NCI-H2196 (cell line): ENCODE results near the gene LRRC73.
"Not testable (repeated sequence)": the region's sequence is repeated elsewhere in the genome, so short reads cannot be mapped to it uniquely, and the experiment has no call there.

Source experiments
- DNase-seq: peaks from one replicate; lab custom pipeline; 2025; ENCODE audit not compliant: unreplicated experiment; lab: John Stamatoyannopoulos, UW

Gene LRRC73

DNA sequence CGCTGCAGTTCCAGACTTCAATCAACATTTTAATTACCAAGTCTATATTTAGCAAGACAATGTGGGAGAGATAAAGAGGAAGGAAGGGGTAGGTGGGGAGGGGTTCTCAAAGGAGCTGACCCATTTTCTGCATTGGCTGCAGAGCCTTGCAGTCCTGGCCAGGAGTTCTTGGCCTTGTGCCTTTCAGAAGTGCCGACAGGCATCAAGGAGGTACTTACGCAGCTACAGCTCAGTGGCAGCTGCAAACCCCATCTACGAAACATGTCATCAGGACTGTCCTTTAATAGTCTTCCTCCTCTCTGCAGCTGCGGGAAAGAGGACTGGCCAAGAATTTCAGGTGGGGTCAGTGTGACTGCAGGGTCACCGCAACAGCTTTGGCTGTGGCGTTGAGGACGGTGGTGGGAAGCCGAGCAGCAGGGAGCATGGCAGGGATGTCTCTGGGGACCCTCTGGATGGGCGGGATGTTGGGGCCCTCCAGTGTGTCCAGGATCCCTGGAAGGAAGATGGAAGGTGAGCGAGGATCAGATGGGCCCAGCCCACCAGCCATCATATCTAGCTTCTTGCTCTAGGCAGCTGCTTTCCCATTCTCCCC, 1.8 kb upstream of the LRRC73 start:
- no peak for DNase-seq

DNA sequence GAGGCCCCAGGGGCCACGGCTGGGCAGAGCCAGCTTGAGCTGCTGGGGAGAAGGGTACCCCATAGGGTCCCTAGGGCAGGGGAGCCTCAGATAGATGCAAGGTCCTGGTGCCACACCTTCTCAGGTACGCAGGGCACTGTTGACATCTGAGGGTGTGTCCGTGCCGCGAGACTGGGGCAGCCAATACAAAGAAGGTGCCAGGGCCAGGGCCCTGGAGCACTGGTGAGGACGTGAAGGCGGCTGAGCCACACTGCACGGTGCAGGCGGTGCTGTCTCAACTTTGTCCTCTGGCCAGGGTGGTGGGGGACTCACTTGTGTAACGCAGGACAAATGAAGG, 649 bp upstream of the LRRC73 start:
- DNase-seq, result no peak

DNA sequence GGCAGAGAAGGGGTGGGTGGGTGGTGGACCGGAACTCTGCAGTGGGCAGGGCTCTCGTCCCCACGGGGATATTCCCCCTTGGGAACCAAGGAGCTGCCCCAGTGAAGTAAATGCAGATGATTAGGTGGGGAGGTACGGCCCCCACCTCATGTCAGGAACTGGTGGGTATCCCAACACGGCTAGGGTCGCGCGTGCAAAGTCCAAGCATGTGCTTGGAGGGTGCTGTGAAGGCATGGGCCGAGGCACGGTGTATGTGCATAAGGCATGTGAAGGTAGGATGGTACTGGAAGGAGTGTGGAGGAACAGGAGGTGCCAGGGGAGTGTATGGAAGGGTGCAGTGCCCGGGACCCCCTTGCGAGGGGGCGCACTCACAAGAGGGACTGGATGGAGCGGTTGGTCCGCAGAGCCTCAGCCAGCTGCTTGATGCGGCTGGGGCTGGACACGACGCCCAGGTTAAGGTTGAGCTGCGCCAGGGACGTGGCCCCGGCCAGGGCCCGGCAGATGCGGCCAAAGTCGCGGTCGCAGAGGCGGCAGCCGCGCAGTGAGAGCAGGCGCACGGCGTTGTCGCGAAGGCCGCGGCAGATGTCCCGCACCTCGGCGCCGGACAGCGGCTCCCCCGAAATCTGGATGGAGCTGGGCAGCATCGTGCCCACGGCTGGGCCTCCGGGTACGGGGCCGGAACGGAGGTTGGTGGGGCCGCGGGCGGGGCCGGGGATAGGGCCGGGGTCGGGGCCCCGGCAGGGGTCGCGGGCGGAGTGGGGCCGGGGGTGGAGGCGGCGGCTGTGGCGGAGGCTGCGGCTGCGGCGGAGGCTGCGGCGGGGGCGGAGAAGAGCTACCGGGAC, 783 bp downstream of the LRRC73 start:
- no peak for DNase-seq

DNA sequence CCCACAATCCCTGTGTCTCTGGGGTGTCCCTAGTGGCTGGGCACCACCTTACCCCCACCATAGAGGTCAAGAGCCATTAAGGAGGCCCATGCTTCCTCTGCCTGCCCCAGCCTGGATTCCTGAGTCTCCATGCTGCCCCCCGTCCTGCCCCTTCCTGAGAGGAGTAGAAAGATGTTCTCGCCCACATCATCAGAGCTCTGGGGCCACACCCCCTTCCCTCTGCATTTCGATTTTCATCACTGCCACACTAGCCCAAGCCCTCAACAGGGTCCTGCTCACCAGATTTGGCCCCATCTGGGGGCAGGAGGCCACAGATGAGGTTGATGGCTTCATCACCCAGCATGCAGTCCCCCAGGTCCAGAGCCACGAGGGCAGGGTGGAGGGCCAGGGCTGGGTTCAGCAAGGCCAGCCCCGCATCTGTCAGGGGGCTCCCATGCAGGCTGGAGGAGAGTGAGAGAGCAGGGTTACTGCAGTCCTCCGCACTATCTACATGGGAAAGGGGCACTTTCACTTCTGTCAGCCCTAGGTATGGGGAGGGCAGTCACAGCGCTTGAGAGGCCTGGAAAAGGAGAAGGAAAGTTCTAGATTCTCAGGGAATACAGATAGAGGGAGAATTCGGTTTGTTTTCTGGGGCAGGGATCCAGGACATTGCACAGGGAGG, 1.5 kb downstream of the LRRC73 start:
- DNase-seq, result no peak

DNA sequence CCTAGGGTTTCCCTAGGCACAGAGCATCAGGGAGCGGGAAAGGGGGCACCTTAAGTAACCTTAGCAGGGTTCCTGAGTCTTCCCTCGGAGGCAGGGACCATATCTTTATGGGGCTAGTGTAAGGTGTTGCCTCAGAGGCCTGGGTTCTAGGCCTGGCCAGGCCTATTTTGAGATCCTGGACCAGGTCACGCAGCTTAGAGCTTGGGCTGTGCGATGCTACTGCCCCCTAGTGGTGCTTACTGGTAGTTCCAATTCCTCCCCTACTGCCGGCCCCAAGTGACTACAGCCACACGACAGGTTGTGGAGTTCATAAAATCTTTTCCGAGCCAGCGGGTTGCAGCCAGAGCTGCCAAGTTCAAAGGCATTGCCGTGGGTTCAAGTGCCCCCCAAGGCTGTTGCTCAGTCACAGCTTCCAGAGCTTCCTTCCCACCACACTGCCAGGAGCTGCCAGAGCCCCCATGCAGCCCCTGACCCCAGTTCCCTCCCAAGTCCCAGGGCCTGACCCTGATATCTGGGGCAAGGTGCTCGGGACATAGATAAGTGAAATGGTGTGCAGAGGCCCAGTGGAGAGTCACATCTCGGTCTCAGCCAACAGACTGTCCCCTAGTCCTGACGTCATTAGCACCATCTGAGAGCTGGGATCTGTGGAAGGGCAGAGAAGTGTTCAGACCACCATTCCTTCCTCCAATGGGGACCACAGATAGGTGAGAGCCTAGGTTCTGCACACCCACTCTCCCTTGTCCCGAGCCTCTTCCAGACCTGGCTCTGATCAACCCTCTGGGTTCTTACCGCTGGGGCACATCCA, 3.3 kb downstream of the LRRC73 start:
- peak; percentile 81 for DNase-seq

DNA sequence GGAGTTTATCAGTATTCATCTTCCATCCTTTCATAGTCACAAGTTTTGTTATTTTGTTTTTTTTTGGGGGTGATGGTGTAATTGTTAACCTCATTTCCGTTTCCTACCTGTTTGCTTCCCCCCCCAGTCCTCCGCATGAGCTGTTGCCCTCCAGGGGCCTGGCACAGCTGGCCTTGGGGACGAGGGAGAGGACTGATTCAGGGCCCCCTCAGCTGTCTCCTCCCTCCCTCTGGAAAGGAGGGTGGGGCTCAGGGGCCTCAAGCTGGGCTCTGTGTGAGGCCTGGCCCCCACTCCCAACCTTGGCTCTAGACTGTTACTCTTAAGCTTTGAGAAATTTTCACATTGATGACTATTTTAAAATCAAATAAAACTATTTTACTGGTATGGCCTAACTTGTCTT, 4.0 kb downstream of the LRRC73 start:
- DNase-seq, result no peak

DNA sequence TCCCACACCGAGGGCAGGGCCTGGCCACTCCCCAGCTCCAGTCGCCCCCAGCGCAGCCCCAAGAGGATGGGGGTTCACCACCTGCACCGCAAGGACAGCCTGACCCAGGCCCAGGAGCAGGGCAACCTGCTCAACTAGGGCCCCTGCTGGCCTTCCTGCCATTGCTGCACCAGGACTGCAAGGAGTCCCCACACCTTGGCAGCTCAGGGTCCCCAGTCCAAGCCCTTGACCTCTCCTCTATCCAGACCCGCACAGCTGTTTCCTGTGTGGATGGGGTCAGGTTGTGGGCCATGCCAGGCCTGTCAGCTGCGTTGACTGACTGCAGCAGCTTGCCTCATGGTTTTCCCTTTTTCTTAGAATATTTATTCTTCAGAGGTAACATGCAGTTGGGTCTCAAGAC, 4.4 kb downstream of the LRRC73 start:
- no peak for DNase-seq

DNA sequence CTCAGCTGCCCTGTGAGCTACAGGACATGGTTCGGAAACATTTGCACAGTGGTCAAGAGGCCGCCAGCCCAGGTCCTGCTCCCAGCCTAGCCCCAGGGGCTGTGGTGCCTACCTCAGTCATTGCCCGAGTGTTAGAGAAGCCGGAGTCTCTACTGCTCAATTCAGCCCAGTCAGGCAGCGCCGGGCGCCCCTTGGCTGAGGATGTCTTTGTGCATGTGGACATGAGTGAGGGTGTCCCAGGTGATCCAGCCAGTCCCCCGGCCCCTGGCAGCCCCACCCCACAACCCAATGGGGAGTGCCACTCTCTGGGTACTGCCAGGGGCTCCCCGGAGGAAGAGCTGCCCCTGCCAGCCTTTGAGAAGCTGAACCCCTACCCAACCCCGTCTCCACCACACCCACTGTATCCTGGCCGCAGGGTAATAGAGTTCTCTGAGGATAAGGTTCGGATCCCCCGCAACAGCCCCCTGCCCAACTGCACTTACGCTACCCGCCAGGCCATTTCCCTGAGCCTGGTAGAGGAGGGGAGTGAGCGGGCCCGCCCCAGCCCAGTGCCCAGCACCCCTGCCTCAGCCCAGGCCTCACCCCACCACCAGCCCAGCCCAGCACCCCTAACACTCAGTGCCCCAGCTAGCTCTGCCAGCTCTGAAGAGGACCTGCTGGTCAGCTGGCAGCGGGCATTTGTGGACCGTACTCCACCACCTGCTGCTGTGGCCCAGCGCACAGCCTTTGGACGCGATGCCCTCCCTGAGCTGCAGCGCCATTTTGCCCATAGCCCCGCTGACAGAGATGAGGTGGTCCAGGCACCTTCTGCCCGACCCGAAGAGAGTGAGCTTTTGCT, 5.2 kb downstream of the LRRC73 start:
- DNase-seq, result no peak

DNA sequence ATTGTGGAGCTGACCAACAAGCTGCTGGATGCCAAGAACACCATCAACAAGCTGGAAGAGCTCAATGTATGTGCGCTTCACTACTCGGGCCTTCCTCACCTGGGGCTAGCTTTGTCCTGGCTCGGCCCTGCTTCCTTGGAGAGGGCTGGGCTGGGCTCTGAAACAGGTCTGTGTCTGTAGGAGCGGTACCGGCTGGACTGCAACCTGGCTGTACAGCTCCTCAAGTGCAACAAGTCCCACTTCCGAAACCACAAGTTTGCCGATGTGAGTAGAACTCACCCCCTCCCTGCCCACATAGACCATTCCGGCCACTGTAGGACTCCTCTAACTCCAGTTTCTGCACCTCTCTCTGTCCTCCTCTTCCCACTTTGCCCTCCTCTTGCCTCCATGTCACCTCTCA, 6.7 kb downstream of the LRRC73 start:
- no peak for DNase-seq

DNA sequence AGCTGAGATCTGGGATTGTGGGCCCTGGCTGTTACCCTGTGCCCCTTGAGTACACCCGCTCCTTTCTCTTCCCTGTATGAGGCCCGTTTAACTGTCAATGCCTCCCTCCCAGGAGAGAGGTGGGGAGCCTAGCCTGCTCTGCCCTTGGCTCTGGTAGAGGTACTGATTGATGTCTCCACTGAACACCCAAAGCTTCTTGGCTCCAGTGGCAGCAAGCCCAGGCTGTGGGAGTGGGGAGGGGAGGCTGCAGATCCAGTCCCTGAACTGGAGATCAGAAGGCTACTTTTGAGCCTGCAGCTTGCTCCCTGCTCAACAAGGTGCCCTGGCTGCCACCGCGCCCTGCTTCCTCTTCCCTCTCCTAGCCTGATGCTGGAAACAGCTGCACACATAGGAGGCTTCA, 7.5 kb downstream of the LRRC73 start:
- no peak for DNase-seq

DNA sequence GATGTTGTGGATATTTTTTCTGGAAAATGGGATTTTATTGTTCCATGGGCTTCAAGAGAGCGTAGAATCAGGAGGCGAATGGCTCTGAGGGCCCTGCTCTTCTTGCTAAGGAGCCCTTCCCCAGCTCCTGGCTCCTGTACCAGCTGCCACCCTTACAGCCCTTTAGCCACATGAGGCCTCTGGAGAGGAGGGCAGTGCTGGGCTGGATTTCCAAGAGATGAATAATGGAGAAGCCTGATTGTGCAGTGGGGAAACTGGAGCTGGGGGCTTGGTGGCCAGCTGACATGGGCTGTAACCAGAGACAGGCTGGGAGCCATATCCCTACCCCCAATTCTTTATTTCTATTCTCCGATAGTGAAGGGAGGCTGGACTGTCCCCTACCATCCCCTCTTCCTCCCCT, 9.2 kb downstream of the LRRC73 start:
- no peak for DNase-seq

DNA sequence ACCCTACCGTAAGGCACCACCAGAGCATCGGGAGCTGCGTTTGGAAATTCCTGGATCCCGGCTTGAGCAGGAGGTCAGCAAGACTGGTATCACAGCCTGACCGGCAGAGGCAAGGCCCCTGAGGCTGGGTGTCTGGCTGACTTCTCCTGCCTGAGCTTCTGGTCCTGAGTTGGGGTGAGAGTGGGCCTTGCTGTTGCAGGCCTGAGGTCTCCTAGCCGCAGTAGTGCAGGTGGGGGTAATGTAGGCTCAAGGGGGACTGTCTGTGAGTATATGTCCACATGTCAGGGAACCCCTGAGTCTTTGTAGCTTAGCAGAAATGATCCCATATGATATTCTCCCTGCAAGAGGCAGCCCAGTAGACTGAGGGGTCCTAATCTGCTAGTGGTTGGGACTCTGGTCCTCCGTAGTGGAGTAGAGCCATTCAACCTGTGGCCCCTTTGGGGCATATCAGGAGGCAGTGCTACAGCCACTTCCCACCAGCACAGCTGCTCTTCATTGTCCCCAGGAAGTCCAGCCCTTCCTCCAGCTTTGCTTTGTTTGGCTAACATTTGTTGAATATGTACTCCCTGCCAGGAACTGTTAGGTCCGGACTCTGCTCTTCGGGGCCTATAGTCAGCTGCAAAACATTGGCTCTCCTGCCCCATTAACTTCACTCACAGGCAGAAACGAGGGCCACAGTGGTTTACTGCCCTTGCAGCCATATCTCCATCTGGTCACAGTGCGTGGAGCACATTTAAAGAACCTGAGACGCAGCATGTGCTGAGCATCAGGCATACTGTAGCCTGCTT, 10.9 kb downstream of the LRRC73 start:
- no peak for DNase-seq

DNA sequence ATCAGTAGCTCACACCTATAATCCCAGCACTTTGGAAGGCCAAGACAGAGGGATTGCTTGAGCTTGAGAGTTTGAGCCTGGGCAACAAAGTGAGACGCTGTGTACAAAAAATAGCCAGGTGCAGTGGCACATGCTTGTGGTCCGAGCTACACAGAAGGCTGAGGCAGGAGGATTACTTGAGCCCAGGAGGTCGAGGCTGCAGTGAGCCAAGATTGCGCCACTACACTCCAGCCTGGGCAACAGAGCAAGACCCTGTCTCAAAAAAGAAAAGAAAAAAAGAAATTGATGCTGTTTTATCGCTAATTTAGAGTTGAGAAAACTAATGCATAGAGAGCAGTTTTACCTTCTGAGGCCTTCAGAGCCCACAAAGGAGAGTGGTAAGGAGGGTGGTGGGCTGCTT, 11.9 kb downstream of the LRRC73 start:
- DNase-seq, result not testable (repeated sequence)

DNA sequence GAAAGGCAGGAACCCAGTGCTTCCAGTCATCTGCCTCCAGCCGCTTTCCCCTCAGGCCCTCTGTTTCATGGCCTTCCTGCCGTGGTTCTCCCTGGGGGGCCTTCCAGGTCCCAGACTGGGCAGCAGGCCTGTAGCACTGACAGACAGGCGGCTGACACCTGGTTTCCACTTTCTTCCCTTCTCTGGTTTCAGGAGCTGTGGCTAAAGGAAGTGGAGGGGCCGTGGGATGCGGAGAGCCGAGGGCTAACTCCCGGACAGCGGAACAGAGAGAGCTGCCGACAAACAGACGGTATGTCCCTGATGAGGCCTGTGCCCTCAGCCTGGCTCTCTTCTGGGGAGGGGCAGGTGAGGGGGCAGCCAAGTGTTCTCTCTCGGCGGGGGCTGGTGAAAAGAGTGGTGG, 12.5 kb downstream of the LRRC73 start:
- no peak for DNase-seq

DNA sequence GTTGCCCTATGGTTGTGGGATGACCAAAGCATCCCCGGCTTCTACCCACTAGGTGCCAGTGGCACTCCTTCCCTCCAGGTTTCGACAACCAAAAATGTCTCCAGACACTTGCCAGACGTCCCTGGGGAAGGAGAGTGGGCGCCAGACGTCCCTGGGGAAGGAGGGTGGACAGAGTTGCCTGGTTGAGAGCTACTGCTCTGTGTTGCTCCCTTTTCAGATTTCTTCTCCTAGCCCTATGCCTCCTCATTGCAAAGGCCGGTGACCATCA, 13.1 kb downstream of the LRRC73 start:
- DNase-seq, result no peak

DNA sequence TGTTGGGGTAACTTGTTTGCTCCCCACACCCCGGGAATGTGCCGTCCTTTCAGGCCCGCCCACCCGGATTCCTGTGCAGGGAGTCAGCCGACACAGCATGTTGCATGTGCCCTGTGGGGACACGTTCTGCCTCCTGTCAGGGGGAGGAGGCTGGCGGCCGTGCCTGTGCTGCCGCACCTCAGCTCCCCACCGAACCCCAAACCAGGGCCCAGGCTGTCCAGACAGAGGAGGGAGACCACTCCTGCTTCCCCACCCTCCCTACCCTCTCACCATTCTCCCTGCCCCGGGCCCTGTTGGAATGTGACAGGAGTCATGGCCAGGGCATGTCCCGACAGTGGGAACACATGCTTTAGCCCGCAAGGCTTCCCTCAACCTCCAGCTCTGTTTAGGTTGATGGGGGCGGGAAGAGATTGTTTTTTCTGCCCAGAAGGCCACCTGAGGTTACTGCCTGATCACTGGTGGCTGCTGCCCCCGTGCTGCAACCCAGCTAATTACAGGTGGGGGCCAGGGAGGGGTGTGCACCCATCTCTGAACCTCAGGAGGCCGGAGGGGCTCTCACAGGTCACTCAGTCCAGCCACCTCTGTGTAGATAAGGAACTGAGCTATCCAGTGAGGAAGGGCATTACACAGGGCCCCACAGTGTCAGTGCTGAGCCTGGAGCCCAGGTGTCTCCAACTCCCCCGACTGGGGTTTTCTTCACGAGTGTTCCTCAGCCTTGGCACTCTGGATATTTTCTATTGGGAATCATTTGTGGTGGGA, 13.6 kb downstream of the LRRC73 start:
- peak; percentile 36 for DNase-seq

DNA sequence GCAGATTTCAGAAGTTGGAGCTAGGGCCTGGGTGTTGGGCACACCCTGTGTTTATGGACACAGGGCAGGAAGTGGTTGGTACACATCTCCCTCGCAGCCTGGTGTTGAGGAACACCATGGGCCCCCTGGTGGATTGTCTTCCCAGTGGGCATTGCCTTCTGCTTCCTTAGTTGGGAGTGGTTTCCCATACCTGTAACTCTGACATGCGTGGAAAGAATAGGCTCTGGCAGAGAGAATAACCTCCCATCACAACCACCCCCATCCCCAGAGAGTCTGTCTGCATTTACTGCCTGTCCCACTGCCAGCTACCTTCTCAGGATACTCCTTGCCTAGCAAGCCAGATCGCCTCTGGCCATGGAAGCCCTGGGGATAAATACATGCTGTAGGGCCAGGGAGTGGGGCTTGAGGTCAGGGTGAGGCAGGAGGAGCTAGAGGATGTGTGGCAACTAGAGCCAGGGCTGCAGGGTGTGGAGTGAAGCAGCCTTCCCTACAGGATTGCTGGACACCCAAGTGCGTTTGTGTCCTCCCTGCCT, 14.7 kb downstream of the LRRC73 start:
- DNase-seq, result no peak

DNA sequence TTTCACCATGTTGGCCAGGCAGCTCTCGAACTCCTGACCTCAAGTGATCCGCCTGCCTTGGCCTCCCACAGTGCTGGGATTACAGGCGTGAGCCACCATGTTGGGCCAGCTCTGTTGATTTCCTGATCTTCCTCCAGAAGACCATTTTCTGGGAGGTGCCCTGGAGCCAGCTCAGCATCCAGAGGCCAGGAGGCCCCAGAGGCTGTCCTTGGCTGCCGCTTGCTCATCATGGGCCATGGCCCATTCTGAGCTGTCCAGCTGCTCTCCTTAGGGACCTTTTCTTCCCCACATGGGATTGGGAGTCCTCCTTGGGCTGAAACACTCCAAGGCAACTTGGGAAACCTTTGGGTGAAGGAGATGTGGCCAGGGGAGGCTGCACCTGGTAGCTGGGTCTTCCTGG, 15.4 kb downstream of the LRRC73 start:
- no peak for DNase-seq

DNA sequence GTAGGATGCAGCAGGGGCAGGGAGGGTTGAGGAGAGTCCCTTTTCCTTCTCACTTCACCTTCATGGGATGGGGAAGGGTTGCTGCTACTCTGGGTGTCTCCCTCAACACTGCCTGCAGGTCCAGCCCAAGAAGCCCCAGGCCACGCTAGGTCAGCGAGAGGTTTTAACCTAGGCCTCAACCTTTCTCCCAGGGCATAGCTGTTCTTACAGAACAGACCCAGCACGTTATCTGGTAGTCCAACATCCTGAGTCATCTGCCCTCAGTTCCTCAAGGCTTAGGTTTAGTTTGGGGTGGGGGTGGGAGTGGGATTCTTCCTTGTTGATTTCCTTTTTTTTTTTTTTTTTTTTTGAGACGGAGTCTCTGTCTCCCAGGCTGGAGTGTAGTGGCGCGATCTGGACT, 15.8 kb downstream of the LRRC73 start:
- DNase-seq, result no peak
